Lower leg skin (tissue), 4 donors: ENCODE data around the gene LTBP3. TPM values are rescaled to one million over a fixed set of nuclear protein-coding genes. Genes with fewer than 3 reads are reported as not detected.

ENCODE experiments used
- DNase-seq, 2 donors: peaks; one replicate each; pipeline ENCODE4 v3.0.0-alpha.2; 2019; ENCODE audit warnings: low spot score in 2 of 2
- H3K4me3 ChIP-seq: fragments of 200-600 bp; sonication (generic); 2 replicates; pipeline ENCODE4 v1.5.1; 2017; ENCODE audit warnings: mild to moderate bottlenecking, low read depth; ENCODE audit not compliant: poor library complexity, severe bottlenecking
- CTCF ChIP-seq, 3 donors: fragments of 450-650 bp; IDR thresholded peaks; one replicate each; pipeline ENCODE4 v1.5.1; 2016; ENCODE audit warnings: antibody characterized with exemption in 3 of 3, mild to moderate bottlenecking in 3 of 3, moderate library complexity in 2 of 3
- POLR2A ChIP-seq, 2 donors: fragments of 450-650 bp; IDR thresholded peaks; one replicate each; pipeline ENCODE4 v1.6.1; 2016 to 2017; ENCODE audit warnings: antibody characterized with exemption in 2 of 2, mild to moderate bottlenecking in 1 of 2, moderate library complexity in 1 of 2
- WGBS, 2 donors: methylation state at CpG; one replicate each; pipeline ENCODE4 v1.1.5; 2018; 5-methylcytosine and 5-hydroxymethylcytosine counted together
- intact Hi-C: fragments of 100-400 bp; cut with DNase I; formaldehyde crosslinking; loops from one replicate; pipeline ENCODE4 v1.15.0; 2023; ENCODE audit warnings: low total_unique reads
- total RNA-seq, 4 donors: library from RNA; depleted of rRNA; stranded (reverse); fragments of >200 nt; gene quantifications; one replicate each; pipeline ENCODE4 v1.1.0, GENCODE V29; 2016

LTBP3 gene
- total RNA-seq, 4 donors from 2014 or later: 71.9 to 113 (median 100) TPM

DNA sequence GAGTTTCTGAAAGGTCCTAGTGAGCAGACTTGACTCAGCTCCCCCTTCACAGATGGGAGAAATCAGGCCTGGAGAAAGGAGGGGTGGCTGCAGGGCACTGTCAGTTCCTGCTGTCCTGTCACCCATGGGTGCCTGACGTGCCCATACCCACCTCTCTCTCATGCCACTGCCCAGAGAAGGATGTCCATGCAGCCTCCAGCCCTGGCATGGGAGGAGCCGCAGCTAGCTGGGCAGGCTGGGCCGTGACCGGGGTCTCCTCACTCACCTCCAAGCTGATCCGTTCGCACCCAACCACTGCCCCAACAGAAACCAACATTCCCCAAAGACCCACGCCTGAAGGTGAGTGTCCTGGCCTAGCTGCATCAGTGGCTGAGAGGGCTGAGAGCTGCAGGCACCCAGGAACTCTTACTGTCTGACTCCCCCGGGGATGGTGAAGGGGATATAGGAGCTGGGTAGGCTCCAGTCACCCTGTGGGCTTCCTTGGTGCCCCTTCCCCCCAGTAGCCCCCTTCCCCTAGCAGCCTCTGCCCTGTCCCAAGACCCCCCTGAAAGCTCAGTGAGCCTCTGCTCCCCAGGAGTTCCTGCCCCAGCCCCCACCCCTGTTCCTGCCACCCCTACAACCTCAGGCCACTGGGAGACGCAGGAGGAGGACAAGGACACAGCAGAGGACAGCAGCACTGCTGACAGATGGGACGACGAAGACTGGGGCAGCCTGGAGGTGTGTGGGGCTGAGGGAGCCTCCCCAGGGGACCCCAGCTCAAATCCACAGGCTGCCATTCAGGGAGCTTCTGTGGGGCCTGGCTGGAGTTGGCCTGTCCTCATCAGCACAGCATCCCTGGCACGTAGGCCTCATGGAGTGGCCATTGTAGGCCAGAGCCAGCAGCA is 21.5 kb downstream of the LTBP3 start:
- intact Hi-C loops: no loop called here
- 85 to 87% methylated on average over 12 of the region's 12 CpGs for WGBS, 2 donors
- no peak overlapping the region for H3K4me3 ChIP-seq
- no peak for DNase-seq
- TF ChIP-seq POLR2A (IDR thresholded peaks at IDR 0.05): no peak
- no peak for TF ChIP-seq CTCF (IDR thresholded peaks at IDR 0.05)

- DNase-seq: no peak
- intact Hi-C loops: no loop called here
- no peak overlapping the region for H3K4me3 ChIP-seq
- WGBS, 2 donors: 83 to 88% methylated on average over 6 to 9 of the region's 9 CpGs
- TF ChIP-seq POLR2A (IDR thresholded peaks at IDR 0.05): no peak
- no peak for TF ChIP-seq CTCF (IDR thresholded peaks at IDR 0.05)
Observed at GRCh38 chr11:65535102-65535501, 23.1 kb downstream of the LTBP3 start.

- 81 to 90% methylated on average over 11 to 13 of the region's 15 CpGs for WGBS, 2 donors
- DNase-seq: no peak
- TF ChIP-seq POLR2A (IDR thresholded peaks at IDR 0.05) (no peak), CTCF (IDR thresholded peaks at IDR 0.05) (no peak)
- H3K4me3 ChIP-seq: no peak overlapping the region
- intact Hi-C loops: no loop called here
Observed at GRCh38 chr11:65532388-65533064, 25.6 kb downstream of the LTBP3 start.

GRCh38 chr11:65530157-65530496 is 28.0 kb downstream of the LTBP3 start:
- TF ChIP-seq POLR2A (IDR thresholded peaks at IDR 0.05) (no peak), CTCF (IDR thresholded peaks at IDR 0.05) (no peak)
- H3K4me3 ChIP-seq: no peak overlapping the region
- DNase-seq: no peak
- WGBS, 2 donors: 88 to 92% methylated on average over 2 to 5 of the region's 5 CpGs
- intact Hi-C loops: no loop called here

GRCh38 chr11:65529475-65530156 is 28.5 kb downstream of the LTBP3 start:
- WGBS, 2 donors: 85 to 87% methylated on average over 10 of the region's 10 CpGs
- no peak for DNase-seq
- intact Hi-C loops: no loop called here

More at GRCh38 chr11:65529475-65530156, 28.5 kb downstream of the LTBP3 start:
- TF ChIP-seq POLR2A (IDR thresholded peaks at IDR 0.05) (no peak), CTCF (IDR thresholded peaks at IDR 0.05) (no peak)
- no peak overlapping the region for H3K4me3 ChIP-seq
